Right cardiac atrium (tissue), 5 donors: ENCODE results near the gene OR51T1. TPM values are rescaled to one million over a fixed set of nuclear protein-coding genes. Genes with fewer than 3 reads are reported as not detected.
A peak's percentile ranks its signal among the peaks of the same experiment; 100 is the strongest.

ENCODE experiments used
- ATAC-seq, 2 donors: fragments of 200-7000 bp; cut with Tn5 transposase; one replicate each; pipeline versions ENCODE4 v1.8.0 to v1.9.1; 2020; ENCODE audit warnings: moderate library complexity in 2 of 2, mild to moderate bottlenecking in 1 of 2
- DNase-seq, 3 donors: peaks; one replicate each; pipeline ENCODE4 v3.0.0-alpha.2; 2020
- H3K27ac ChIP-seq: one replicate; pipeline ENCODE4 v1.5.1; 2013; ENCODE audit warnings: mild to moderate bottlenecking, low read length, control low read depth, moderate library complexity
- H3K27me3 ChIP-seq: one replicate; pipeline ENCODE4 v1.6.1; 2013; ENCODE audit not compliant: control insufficient read depth, insufficient read depth
- H3K4me1 ChIP-seq: one replicate; pipeline ENCODE4 v1.6.1; 2013; ENCODE audit warnings: low read length; ENCODE audit not compliant: control insufficient read depth, insufficient read depth
- H3K4me3 ChIP-seq: one replicate; pipeline ENCODE4 v1.5.1; 2013; ENCODE audit warnings: low read length, control low read depth
- H3K9me3 ChIP-seq: one replicate; pipeline ENCODE4 v1.6.1; 2013; ENCODE audit warnings: low read length; ENCODE audit not compliant: control insufficient read depth
- WGBS: extraction: QIAGEN DNeasy Blood & Tissue Kit; methylation state at CpG from one replicate; pipeline ENCODE4 v1.1.7; 2013; 5-methylcytosine and 5-hydroxymethylcytosine counted together
- intact Hi-C, 4 donors: fragments of 100-400 bp; cut with DNase I; formaldehyde crosslinking; loops; one replicate each; pipeline versions ENCODE4 v1.11.0 to v1.14.0; 2022 to 2023
- polyA plus RNA-seq: library from polyadenylated mRNA; stranded (reverse); fragments of 200-250 nt; gene quantifications from one replicate; pipeline ENCODE4 v1.2.3, GENCODE V29; 2013
- total RNA-seq, 4 donors: library from RNA; stranded (reverse); fragmentation: NEBNext Ultra II Directional; extraction: Animal tissue kit (Norgen Biotek cat#: 25700); gene quantifications; one replicate each; pipeline ENCODE4 v1.2.1, GENCODE V29; 2021
- donor health status: healthy with polysubstance abuse.
- donor health status: DM: no; HTN: yes; CAD: no.
- donor health status: DM: no; HTN: no; CAD: no.
- donor health status: DM: no; HTN: yes; CAD: no; lungs with severe emphysema.
- donor health status: DM: yes; HTN: yes; CAD: no.

Gene OR51T1
- total and polyA plus RNA-seq, 5 donors, result not detected

- DNase-seq (no peak), ATAC-seq (no peak)
- no peaks in the 10 kb centered on the region for H3K9me3 ChIP-seq
- no peaks in the 10 kb centered on the region for H3K4me1 ChIP-seq
- H3K27ac ChIP-seq, result no peak overlapping the region
- H3K4me3 ChIP-seq, result no peak overlapping the region
- 51% methylated on average over 3 of the region's 3 CpGs for WGBS
- no peaks in the 10 kb centered on the region for H3K27me3 ChIP-seq
- intact Hi-C loops, result no loop called here
Measured at GRCh38 chr11:4884361-4884760, 2.7 kb downstream of the OR51T1 start.

- Histone ChIP-seq H3K4me1 (no peaks in the 10 kb centered on the region), H3K27ac (no peak overlapping the region), H3K4me3 (no peak overlapping the region), H3K9me3 (no peaks in the 10 kb centered on the region), H3K27me3 (no peaks in the 10 kb centered on the region)
- no peak for ATAC-seq
- 71% methylated on average over 3 of the region's 3 CpGs for WGBS
- no peak for DNase-seq
- intact Hi-C loops, result no loop called here
Measured at GRCh38 chr11:4886186-4886585, 4.5 kb downstream of the OR51T1 start.

GRCh38 chr11:4887591-4887990, 5.9 kb downstream of the OR51T1 start:
- no peaks in the 10 kb centered on the region for H3K27me3 ChIP-seq
- DNase-seq, result no peak
- 0% methylated on average over 1 of the region's 1 CpG for WGBS
- no peaks in the 10 kb centered on the region for H3K4me1 ChIP-seq
- no peak overlapping the region for H3K27ac ChIP-seq
- no peak for ATAC-seq
- no peaks in the 10 kb centered on the region for H3K9me3 ChIP-seq
- intact Hi-C loops, result no loop called here
- H3K4me3 ChIP-seq, result no peak overlapping the region

GRCh38 chr11:4890279-4890678, 8.6 kb downstream of the OR51T1 start:
- intact Hi-C loops, result no loop called here
- H3K9me3 ChIP-seq, result no peaks in the 10 kb centered on the region
- WGBS, result 87% methylated on average over 2 of the region's 2 CpGs
- ATAC-seq, result no peak
- no peaks in the 10 kb centered on the region for H3K27me3 ChIP-seq
- no peak overlapping the region for H3K4me3 ChIP-seq
- no peak overlapping the region for H3K27ac ChIP-seq
- no peak for DNase-seq
- H3K4me1 ChIP-seq, result no peaks in the 10 kb centered on the region

GRCh38 chr11:4891996-4892640, 10.4 kb downstream of the OR51T1 start:
- 82% methylated on average over 1 of the region's 1 CpG for WGBS
- ATAC-seq, result peak in 1 of 2 donors; percentile 41
- Histone ChIP-seq H3K4me3 (no peak overlapping the region), H3K4me1 (no peaks in the 10 kb centered on the region), H3K27ac (no peak overlapping the region), H3K9me3 (no peaks in the 10 kb centered on the region), H3K27me3 (no peaks in the 10 kb centered on the region)
- DNase-seq, result no peak
- intact Hi-C loops, result no loop called here

- intact Hi-C loops, result no loop called here
- no peak for ATAC-seq
- Histone ChIP-seq H3K4me1 (no peaks in the 10 kb centered on the region), H3K9me3 (no peaks in the 10 kb centered on the region), H3K4me3 (no peak within 1 kb of the TSS), H3K27me3 (no peaks in the 10 kb centered on the region), H3K27ac (no peak within 1 kb of the TSS)
- no peak for DNase-seq
Measured at GRCh38 chr11:4903484-4903883, 21.8 kb downstream of the OR51T1 start, which contains the start of gene OR51A7. Gene OR51A7, plus strand, starts transcription at chr11:4903783. Its CDS starts 3,587 bp downstream, at chr11:4907370.

GRCh38 chr11:4916581-4916980, 34.9 kb downstream of the OR51T1 start:
- H3K4me1 ChIP-seq, result no peaks in the 10 kb centered on the region
- H3K27me3 ChIP-seq, result no peaks in the 10 kb centered on the region
- no peaks in the 10 kb centered on the region for H3K9me3 ChIP-seq
- no peak overlapping the region for H3K4me3 ChIP-seq
- intact Hi-C loops, result no loop called here
- ATAC-seq (no peak), DNase-seq (no peak)
- no peak overlapping the region for H3K27ac ChIP-seq

GRCh38 chr11:4919250-4919649, 37.5 kb downstream of the OR51T1 start, which contains the start of gene OR51G2:
Gene OR51G2, minus strand, starts transcription at chr11:4919350. Its CDS starts 3,687 bp downstream, at chr11:4915663.
- Histone ChIP-seq H3K4me1 (no peaks in the 10 kb centered on the region), H3K27me3 (no peaks in the 10 kb centered on the region), H3K9me3 (no peaks in the 10 kb centered on the region), H3K4me3 (no peak within 1 kb of the TSS), H3K27ac (no peak within 1 kb of the TSS)
- 75% methylated on average over 4 of the region's 4 CpGs for WGBS
- intact Hi-C loops, result no loop called here
- ATAC-seq, result no peak
- no peak for DNase-seq

- Histone ChIP-seq H3K4me1 (no peaks in the 10 kb centered on the region), H3K9me3 (no peaks in the 10 kb centered on the region), H3K27ac (no peak overlapping the region), H3K4me3 (no peak overlapping the region), H3K27me3 (no peaks in the 10 kb centered on the region)
- DNase-seq (no peak), ATAC-seq (no peak)
- WGBS, result 76% methylated on average over 1 of the region's 1 CpG
- intact Hi-C loops, result no loop called here
Measured at GRCh38 chr11:4921796-4922195, 40.1 kb downstream of the OR51T1 start.

- 44% methylated on average over 1 of the region's 1 CpG for WGBS
Measured at GRCh38 chr11:4922304-4922703, 40.6 kb downstream of the OR51T1 start.

GRCh38 chr11:4924239-4924638, 42.5 kb downstream of the OR51T1 start, which contains the start of gene OR51G1:
Gene OR51G1, minus strand, starts transcription at chr11:4924339. Its CDS starts 0 bp downstream, at chr11:4924339.
- 83% methylated on average over 1 of the region's 1 CpG for WGBS
- Histone ChIP-seq H3K4me1 (no peaks in the 10 kb centered on the region), H3K4me3 (no peak within 1 kb of the TSS), H3K27me3 (no peaks in the 10 kb centered on the region), H3K9me3 (no peaks in the 10 kb centered on the region), H3K27ac (no peak within 1 kb of the TSS)
- no peak for ATAC-seq
- intact Hi-C loops, result no loop called here
- no peak for DNase-seq

More at GRCh38 chr11:4922304-4922703, 40.6 kb downstream of the OR51T1 start:
- intact Hi-C loops, result no loop called here
- Histone ChIP-seq H3K4me1 (no peaks in the 10 kb centered on the region), H3K27me3 (no peaks in the 10 kb centered on the region), H3K4me3 (no peak overlapping the region), H3K27ac (no peak overlapping the region), H3K9me3 (no peaks in the 10 kb centered on the region)
- no peak for DNase-seq
- no peak for ATAC-seq

- ATAC-seq, result no peak
- no peak overlapping the region for H3K27ac ChIP-seq
- intact Hi-C loops, result no loop called here
Measured at GRCh38 chr11:4926608-4927007, 44.9 kb downstream of the OR51T1 start.

More at GRCh38 chr11:4926608-4927007, 44.9 kb downstream of the OR51T1 start:
- Histone ChIP-seq H3K9me3 (no peaks in the 10 kb centered on the region), H3K27me3 (no peaks in the 10 kb centered on the region), H3K4me3 (no peak overlapping the region), H3K4me1 (no peaks in the 10 kb centered on the region)
- no peak for DNase-seq
